Inferior parietal cortex (tissue), 1 donor: Measurements from ENCODE around the gene BACH2.
"Not testable (repeated sequence)": the region's sequence is repeated elsewhere in the genome, so short reads cannot be mapped to it uniquely, and the experiment has no call there.

Experiments
- DNase-seq: peaks from one replicate; pipeline ENCODE4 v3.0.0-alpha.2; 2016; ENCODE audit errors: extremely low spot score

BACH2 gene

DNA sequence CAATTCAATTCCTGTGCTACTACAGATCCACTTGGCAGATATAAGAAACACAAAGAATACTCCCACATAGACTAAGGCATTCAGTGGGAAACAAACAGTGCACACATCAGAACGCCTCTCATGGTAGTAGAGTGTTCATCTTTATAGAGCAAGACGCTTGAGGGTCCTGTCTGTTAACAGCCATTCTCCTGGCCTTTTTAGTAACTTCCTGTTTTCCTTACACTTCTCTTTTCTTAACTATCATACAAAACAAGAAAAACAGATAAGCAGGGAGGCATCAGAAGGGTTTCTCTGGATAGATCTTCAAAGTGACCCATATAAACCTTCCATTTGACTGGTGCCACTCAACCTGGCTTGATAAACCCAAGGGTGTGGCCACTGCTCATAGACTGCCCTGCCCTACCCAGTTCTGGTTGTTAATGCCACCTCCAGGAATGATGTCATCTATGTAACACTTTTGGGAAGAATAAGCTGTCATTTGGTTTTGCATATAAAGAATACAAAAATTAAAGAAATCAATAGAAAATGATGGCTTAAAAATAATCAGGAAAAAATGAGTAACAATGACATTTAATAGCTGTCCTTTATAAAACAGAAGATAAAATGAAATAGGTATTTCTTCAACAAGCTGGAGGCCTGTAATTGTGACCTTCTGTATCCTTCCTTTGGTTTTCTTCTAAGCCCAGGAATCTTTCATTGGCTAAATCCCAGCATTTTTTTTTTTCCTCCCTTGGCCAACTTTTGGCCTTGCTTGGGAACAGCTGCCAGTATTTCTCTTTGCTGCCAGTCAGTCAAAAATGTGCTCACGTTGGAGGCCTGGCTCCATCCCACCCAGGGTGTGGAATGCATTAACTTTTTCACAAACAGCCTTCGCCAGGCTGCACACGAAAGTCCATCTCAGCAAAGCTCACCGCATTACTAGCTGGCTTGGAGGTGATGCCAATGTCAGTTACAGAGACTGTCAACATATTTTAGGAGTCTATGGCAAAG lies 298.9 kb downstream of the BACH2 start:
- no peak for DNase-seq

GRCh38 chr6:89993411-89993810 lies 303.2 kb downstream of the BACH2 start:
- DNase-seq = no peak

- no peak for DNase-seq
Measured at GRCh38 chr6:89992818-89993217, 303.8 kb downstream of the BACH2 start.

GRCh38 chr6:89989742-89990141 lies 306.9 kb downstream of the BACH2 start:
- DNase-seq = no peak

DNA sequence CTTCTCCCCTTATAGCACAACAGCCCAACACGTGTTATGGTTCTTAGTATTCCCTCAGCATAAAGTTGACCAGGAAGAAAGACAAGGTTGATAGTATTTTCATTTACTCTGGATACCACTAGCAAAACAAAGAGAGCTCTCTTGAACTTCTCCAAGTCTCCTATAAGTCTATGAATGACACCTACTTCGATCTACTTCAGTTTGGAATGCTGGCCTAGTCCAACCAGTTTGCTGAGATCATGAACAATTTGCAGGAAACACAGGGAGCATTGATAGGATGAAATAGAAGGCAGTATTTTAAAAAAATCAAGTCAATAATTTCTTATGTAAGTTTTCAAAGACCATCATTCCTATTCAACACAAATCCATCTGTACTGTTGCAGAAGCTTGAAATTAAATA lies 308.8 kb downstream of the BACH2 start:
- DNase-seq = no peak

DNA sequence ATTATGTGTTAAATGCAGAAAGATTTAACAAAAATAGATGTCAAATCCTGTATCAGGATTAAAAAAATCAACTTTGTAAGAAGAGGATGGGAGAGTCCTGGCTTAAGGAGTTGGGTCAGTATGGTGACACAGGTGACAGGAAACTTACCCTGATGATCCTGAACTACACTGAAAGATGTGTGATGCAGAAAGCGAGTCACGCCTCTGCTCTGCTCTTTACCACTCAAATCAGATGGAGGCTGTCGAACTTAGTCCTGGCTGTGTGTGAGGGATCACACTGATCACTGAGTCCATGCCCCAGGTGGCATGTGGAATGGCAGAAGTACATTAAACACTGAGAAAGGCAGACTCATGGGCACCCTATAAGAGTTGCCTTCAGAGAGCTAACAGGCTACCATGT lies 309.5 kb downstream of the BACH2 start:
- no peak for DNase-seq

GRCh38 chr6:89986650-89987074 lies 310.0 kb downstream of the BACH2 start:
- no peak for DNase-seq

DNA sequence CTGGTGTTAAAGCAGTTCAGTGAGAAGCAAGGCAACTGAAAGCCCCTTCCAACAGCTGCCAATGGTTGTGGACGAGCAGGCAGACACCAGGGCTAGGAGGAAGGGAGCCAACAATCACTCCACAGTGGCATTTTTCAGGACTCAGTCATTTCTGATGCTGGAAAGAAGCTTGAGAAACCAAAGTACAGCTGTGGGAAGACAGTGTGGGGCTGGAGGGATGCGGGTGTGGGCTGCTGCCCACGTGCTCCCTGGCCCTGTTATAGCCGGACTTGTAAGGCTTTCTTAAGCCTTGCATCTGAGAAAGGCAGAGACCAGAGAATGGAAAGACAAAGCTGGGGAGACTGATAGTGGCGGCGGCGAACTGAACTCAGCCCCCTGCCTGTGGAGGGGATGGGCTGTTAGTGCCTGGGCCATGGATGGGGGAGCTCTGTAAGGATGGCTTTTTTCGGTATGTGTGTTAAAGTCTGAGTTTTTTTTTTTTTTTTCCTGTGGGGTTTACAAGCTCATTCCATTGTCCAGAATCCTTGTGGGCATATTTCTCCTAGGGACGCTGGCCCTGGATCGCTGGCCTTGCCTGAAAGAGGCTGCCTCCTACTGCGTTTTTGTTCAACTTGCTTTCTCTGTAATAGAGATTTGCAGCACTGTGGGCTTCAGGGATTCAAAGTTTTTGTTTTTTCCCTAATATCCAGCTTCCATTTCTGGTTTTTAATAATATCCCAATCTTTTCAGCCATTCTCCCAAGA lies 310.7 kb downstream of the BACH2 start:
- no peak for DNase-seq

DNA sequence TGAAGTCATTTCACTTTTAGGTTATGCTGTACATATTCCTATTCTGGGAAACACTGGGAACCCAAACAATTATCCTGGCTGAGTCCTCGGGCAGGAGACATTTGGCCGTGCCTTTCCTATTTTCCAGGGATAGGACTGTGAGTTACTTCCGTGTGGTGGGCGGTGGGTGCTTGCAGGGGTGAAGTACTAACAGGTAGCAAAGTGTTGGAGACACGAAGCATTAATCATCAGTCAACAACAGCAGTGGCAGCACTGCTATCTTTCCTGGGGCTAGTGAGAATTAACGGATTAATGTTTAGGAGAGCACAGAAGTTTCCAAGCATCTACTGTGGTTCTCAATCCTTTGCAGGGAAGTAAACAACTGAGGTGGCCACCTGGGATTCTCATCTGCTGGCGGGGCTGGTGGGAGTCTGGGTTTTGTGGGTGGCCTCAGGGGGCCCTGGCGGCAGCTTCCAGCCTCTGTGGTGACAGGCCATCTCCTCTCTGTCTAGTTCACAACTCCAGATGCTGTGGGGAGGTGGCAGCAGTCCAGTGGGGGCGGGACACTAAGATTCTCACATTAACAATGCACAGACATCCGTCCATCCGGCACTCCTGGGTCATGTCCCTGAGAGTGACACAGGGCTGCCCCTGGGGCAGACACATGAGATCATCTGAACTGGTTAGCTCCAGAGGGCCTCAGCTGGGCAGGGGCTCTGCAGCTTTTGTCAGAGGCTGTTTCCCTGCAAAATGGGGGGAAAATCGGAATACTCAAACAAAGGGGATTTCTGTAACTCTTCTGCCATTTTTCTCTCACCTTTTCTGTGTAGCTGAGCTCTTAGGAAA lies 311.5 kb downstream of the BACH2 start:
- DNase-seq = peak; percentile 74

DNA sequence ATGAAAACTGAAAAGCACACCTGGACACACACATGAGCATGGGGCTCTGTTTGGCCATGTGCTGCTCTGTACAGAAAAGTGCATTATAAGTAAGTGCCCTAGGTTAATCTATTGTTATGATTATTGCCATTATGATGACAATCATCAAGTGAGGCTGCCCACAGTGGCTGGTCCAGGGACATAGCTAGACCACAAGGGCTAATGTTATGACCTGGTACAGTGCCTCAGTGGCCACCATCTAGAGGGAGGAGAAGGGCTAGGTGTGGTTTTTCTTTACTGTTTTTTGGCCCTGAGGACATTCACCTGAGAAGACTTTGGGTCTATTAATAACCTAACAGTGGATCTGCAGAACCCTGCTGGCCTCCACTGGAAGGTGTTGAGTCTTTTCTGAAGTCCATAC lies 316.3 kb downstream of the BACH2 start:
- no peak for DNase-seq

- no peak for DNase-seq
Measured at GRCh38 chr6:89979481-89980119, 317.0 kb downstream of the BACH2 start.

DNA sequence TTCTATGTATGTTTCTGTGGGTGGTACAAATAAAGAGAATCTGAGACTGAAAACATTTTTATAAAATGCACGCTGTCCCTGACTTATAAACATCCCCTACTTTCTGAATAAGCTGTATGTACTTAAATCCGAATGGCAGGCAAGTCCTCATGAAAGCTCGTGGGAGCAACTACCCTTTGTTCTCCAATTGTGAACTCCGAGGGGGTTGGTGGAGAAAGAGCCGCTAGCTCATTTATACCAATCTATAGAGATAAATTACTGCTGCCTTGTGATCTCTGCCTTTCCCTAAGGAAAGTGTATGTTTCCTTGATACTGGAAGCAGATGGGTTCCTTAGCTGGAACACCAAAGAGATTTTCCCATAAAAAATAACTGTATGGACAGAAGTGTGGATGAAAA lies 317.9 kb downstream of the BACH2 start:
- no peak for DNase-seq

DNA sequence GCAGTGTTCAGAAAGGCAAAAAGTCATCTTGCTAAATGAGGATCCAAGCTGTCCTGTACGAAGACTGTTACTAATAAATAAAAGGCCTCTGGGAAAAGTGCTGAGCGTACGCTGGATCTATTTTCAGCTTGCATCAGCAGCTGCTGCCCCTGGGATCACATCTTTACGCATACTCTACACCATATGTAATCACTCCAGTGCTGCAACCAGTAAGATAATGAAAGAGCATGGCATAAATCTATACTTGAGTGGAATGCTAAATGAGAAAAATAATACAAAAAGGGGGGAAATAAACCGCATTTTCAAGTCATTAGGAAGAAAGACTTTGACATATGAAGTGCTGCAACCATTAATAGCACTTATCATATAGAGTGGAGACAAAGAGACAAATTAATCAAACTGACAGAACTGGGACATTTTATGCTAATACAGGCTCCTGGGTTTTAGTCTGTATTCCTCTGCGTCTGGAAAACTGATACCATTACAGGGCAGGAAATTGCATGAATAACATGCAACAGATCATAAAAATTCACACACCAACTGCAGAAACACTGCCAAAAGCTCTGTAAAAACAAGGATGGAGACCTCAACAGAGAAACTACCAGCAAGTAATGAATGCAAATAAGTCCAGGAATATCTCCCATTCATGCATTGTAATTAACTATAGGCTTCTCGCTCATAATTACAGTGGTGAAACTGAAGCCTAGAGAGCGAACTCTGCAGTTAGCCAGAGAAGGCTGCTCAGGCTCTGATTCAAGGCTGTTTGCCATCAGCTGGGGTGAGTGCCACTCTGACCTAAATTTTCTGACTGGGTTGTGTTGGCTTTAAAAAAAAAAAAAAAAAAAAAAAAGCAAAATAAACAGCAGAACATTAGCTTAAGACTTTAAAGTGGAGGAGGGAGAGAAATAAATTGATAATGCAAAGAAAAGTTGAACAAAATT lies 318.6 kb downstream of the BACH2 start:
- no peak for DNase-seq

DNA sequence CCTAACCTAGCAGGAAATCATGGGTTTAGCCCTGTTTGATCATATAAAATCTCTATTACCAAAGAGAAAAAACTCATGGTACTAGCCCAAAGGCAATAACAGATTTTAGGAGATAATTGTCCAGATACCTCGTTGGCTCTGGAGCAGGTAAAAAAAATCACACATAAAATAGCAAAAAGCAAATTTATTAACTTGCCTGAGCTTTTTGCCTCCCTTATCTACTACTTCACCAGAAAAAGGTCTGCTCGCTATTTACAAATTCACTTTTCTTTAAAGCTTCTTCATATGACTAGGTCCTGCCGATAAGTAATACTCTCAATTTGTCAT lies 320.0 kb downstream of the BACH2 start:
- DNase-seq = no peak

DNA sequence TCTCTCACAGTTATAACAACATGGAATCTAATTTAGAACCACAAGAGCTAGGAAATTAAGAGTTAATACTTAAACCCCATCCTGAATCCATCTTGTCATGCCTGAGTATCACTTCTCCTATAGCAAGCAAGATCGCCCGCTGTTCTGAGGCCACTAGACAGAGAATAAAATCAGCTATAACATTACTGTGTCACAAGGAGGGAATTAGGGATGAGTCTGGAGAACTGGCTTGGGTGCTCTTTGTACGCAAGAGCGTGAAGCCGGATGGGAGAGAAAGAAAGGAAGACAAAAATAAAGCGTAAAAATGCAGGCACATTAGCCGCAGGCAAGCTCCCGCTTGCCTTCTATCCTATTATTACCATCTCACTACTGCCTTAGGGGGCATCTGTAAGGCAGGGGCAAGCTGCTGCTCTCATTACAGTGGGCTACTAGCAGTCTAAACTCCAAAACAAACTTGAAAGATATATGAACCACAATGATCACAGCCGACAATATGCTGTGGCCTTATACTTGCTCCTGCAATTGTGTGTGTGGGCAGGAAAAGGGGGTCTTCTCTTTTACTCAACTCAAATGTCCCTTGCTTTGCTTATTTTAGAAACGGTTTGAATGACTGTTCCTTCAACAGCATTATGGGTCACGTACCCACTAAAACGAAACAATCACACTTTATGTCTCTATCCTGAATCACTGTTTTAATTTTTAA lies 320.5 kb downstream of the BACH2 start:
- DNase-seq = no peak

GRCh38 chr6:89975366-89975765 lies 321.3 kb downstream of the BACH2 start:
- DNase-seq = no peak

GRCh38 chr6:89974834-89975233 lies 321.8 kb downstream of the BACH2 start:
- no peak for DNase-seq

DNA sequence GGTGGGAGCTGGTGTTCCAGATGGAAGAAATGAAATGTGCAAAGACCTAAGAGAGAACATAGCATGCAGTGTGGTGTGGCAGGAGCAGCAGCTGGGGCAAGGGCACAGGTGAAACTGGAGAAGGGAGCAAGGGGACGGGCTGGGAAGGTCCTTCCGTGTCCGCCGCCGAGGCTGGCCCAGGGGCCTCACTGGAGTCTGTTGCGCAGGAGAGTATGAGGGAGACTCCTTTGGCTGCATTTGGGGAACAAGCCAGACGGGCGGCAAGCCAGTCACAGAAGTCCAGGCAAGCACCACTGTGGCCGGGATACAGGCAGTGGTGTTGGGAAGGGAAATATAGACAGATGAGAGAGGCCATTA lies 324.6 kb downstream of the BACH2 start:
- no peak for DNase-seq

DNA sequence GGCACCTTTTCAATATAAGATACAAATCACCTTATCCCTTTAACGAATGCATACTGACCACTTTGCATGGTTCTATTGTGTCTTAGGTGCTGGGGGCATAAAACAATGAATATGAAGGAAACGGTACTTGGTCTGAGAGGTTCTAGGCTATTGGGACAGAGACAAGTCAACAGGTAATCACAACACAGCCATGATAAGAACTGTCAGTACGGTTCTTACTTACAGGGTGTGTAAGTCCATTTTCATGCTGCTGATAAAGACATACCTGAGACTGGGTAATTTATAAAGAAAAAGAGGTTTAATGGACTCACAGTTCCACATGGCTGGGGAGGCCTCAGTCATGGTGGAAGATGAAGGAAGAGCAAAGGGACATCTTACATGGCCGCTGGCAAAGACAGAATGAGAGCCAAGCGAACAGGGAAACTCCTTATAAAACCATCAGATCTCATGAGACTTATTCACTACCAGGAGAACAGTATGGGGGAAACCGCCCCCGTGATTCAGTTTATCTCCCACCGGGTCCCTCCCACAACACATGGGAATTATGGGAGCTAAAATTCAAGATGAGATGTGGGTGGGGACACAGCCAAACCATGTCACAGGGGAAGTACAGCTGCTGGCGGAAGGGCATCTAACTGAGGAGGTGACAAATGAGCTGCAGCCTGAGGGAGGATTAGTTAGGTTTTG lies 325.2 kb downstream of the BACH2 start:
- DNase-seq = not testable (repeated sequence)
